Head of caudate nucleus (tissue), 42 donors: Measurements from ENCODE around the gene UTF1.

Source experiments
- DNase-seq, 42 donors: peaks; one replicate each; pipeline versions ENCODE4 v3.0.0 to v3.0.0-alpha.2; 2020 to 2021; ENCODE audit warnings: mixed read lengths in 7 of 42
- intact Hi-C: fragments of 100-400 bp; cut with DNase I; formaldehyde crosslinking; loops from one replicate; pipeline ENCODE4 v1.15.0; 2022

Gene UTF1

DNA sequence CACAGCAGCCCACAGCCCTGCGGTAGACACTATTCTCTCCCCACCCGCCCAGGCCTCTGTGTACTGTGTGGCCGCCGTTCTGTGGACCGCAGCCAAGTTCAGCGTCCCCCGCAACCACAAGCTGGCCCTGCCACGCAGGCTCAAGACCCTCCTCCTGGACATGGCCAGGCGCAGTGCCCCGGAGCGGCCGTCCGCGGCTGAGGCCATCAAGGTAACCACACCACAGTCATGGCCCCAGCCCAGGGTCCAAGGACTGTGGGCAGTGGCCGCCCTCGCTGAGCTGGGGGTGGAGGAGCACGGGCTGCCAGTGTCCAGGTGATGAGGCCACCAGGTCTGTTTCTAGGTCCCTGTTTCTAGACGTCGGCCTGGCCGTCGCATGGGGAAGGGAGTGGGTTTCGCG, 34.4 kb upstream of the UTF1 start:
- intact Hi-C loops, result no loop called here
- no peak for DNase-seq

DNA sequence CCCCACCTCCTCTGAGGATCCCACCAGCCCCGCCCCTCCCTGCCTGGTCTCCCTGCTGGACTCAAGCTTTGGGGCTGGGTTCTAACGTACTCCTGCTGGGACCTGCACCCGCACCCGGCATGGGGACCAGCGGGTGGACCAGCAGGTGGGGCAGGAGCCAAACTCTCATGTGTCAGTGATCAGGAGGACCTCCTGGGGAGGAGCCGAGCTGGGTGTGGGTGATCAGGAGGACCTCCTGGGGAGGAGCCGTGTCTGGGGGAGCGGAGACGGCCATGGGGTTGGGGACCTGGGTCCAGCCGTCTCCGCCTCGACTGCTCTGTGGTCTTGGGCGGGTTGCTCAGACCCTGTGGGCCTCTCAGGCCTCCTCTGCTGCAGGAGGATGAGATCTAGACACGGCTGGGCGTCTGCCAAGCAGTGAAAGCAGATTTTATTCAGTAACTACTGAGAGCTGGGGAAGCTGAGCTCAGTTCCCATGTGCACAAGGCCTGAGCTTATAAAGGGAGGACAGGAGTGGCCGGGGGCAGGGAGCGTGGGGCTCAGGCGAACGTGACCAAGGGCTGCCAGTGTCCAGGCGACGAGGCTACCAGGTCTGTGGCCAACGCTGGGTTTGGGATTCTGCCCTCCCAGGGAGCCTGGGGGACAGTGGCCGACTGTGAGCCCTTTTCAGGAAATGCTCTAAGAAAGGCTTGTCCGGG, 33.6 kb upstream of the UTF1 start:
- intact Hi-C loops, result no loop called here
- no peak for DNase-seq

DNA sequence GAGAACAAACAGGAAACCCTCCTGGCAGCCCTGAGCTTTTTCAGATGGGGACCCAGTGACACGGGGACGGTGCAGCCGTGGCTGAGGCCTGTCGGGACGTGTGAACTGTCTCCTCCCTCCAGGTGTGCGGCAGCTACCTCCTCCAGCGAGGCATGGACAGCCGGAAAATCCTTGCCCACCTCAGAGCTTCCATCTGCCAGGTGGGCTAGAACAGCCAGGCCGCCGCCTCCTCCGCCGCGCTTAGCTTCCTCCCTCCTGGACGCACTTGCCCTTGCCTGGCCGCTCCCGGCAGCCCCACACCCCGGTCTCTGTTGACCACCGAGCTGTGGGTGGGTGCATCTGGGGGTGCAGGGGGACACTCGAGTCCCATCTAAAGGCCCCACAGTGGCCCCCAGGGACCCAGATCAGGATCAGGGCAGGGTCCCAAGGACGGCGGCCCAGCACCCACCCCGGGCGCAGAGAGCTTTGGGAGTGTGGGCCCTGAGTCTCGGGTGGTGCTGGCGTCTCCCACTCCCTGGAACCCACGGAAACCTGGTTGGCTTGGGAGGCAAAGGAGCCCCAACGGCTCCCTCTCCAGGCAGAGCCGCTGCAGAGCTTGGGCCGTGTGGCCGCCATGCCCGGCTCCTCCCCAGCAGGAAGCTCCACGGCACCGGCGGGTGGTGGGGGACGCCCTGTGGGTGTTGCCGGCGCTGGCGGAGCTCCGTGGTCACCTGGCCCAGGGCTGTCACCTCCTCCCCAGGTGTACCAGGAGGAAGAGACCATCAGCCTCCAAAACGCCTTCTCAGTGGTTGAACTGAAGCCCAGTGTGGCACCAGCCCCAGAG, 32.9 kb upstream of the UTF1 start:
- DNase-seq, result no peak
- intact Hi-C loops, result no loop called here

DNA sequence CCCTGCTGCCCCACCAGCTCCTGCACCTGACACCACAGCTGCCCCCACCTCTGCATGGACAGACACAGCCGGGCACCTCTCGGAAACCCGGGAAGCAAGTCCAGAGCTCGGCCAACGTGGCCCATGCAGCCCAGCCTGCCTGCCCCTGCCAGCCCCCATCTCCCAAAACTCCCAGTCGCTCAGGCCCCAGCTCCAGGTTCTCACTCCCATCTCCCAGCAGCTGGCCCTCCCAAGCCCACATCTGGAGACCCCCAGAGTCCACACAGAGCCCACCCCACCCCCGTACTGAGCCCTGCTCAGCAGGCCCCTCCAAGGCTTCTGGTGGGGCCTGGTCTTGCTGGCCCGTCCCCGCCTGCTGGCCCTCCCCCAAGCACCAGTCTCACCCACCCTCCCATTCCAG, 32.2 kb upstream of the UTF1 start:
- DNase-seq, result no peak
- intact Hi-C loops, result no loop called here

DNA sequence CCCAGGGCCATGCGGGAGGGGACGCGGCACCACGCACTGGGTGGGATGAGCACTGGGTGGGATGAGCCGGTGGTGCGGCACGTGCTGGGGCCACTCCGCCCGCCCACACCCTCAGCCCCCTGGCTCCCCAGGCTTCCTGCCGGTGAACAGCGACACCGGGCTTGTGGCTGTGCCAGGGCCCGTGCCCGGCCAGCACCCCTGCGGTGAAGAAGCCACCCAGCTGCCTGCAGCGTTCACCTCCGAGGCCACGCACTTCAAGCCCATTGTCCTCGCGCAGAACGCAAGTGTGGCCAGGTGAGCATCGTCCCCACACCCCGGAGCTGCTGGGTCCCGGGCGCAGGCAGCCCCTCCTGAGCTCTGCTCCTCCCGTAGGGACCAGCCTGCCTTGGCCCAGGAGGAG, 31.8 kb upstream of the UTF1 start:
- intact Hi-C loops, result no loop called here
- DNase-seq, result no peak

DNA sequence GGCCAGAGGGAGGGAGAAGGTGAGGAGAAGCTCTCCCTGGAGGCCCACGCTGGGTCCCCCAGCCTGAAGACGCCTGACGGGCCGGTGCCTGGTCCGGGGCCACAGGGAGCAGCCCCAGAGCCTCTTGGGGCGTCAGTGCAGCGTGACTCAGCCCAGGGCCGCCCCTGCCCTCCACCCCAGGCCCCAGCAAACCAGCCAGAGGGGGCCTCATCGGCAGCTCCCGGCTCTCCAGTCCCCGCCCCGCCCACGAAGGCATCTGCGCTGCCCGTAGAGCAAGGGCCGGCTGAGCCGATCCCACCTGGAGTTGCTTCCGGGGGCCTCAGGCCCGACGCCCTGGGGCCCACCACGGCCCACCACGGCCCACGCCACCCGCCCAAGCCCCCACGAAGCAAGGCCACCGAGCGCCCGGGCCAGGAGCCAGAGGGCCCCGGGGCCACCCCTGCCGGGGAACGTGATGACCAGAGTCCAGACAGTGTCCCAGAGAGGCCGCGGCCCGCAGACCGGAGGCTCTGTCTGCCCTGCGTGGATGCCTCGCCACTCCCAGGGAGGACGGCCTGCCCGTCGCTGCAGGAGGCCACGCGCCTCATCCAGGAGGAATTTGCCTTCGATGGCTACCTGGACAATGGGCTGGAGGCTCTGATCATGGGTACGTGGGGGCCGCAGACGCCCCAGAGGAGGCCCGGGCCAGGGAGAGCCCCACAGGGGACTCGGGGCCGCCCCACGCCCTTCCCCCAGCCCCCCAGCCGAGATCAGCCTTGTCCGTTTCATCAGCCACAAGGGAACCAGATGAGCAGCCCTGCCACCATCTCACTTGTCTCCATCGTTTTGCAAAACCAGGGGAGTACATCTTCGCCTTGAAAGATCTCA, 31.2 kb upstream of the UTF1 start:
- intact Hi-C loops, result no loop called here
- no peak for DNase-seq

DNA sequence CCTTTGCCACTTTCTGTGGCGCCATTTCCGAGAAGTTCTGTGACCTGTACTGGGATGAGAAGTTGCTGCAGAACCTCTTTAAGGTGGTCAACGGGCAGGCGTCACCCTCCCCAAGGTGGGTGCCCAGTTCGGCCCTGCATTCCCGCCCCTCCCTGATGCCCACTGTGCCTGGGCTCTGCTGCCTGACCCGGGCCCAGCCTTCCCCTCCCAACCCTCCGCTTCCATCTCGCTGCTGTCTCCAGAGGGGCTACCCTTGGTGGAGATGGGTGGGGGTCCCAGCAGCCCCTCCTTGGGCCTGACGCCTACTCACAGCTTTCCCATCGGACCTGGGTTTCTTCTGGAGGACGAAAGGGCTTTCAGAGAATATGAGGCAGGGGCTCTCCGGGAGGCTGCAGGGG, 30.5 kb upstream of the UTF1 start:
- intact Hi-C loops, result no loop called here
- DNase-seq, result no peak

DNA sequence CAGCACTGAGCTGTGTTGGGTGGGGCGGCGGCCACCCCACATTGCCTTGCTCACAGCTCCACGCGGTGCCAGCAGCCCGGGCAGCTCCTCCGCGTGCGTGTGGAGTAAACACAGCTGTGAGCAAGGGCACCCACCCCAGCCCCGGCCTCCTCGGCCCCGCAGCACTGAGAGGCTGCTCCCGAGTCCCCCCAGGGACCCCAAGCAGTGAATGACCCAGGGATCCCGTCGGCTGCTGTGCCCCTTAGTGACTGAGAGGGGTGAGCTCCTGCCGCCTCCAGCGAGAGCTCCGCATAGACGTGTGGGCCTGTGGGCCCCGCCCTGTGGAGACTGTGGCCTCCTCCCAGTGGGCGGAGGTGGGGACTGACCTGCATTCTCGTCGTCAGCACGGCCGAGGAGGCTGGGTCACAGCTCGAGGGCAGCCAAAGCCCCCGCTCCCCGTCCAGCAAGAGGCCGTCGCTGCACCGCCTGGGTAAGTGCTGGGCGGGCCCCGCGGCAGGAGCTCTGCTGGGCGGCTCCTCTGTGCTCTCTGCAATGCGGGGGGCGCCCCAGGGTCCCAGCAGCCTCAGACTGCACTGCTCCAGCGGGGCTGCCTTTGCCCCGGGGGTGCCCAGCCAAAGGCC, 29.9 kb upstream of the UTF1 start:
- no peak for DNase-seq
- intact Hi-C loops, result no loop called here

DNA sequence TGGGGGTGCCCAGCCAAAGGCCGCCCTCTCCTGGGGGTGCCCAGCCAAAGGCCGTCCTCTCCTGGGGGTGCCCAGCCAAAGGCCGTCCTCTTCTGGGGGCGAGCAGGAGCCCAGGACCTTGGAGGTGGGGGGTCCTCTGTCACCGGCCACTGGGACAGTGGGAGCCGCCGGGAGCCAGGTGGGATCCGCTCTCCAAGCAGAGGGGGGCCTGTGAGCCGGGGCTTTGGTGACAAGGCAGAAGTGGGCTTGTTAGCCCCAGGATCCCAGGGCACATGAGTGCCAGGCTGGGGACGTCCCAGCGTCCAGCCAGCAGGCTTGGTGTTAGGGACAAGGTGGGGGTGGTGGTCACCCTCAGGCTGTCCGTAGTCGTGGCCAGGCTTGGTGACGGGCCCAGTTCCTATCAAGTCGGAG, 29.4 kb upstream of the UTF1 start:
- DNase-seq, result no peak

DNA sequence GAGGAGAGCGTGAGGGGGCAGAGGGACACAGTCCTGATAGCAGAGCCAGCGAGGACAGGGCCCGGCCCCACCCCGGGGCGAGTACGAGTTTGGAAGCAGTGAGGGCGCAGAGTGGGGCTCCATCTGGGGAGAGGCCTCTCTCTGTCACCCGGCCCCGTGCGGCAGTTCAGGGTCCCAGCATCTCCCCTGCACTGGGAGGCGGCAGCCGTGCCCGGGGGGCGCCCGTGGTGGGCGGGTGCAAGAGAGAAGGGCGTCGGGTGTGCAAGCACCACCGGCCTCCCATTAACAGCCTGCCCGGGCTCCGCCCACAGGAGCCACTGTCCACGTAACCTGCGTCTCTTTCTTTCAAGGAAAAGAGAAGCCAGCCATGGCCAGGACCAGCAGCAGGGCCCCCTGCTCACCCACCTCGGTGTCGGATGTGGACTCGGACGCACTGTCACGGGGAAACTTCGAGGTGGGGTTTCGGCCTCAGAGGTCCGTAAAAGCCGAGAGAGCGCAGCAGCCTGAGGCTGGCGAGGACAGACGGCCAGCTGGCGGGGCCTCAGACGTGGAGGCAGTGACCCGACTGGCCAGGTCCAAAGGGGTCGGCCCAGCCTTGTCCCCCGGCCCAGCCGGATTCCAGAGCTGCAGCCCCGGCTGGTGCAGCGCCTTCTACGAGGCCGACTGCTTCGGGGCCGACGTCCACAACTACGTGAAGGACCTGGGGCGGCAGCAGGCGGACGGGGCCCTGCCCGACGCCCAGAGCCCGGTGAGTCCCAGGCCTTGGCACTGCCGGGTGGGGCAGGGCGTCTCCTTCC, 28.7 kb upstream of the UTF1 start:
- no peak for DNase-seq
- intact Hi-C loops, result no loop called here

More for the DNA sequence above, 29.4 kb upstream of the UTF1 start:
- intact Hi-C loops, result no loop called here

DNA sequence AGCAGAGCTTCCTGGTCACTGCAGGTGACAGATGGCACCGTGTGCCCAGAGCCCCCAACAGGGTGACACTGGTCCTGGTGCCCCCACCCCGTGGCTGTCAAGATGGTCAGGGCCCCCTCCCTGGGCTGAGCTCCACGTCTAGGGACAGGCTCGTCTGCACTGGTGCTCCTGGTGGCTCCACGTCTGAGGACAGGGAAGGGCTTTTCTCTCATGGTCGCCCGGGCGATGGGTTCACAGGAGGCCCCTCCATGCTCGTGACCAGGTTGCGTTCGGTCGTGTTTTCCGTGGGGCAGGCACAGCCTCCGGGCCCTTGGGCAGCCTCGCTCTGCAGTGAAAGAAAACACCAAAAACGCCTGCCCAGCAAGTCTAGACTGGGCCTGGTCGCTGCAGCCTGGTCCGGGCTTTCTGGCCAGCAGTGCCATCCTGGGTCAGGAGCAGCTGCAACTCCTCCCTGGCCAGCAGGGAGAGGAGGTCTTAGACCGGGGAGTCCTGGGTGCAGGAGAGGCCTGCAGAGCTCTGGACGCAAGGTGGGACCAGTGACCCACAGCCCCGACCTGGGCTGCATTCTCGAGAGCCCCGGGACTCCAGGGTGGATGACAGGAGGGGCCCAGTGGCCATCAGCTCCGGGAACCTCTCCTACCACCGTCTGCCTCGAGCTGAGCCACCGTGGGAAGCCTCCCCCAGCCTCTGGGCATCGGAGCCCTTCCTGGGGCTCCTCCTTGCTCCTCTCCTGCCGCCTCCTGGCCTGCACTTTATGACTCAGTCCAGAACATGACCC, 27.9 kb upstream of the UTF1 start:
- DNase-seq, result no peak
- intact Hi-C loops, result no loop called here

DNA sequence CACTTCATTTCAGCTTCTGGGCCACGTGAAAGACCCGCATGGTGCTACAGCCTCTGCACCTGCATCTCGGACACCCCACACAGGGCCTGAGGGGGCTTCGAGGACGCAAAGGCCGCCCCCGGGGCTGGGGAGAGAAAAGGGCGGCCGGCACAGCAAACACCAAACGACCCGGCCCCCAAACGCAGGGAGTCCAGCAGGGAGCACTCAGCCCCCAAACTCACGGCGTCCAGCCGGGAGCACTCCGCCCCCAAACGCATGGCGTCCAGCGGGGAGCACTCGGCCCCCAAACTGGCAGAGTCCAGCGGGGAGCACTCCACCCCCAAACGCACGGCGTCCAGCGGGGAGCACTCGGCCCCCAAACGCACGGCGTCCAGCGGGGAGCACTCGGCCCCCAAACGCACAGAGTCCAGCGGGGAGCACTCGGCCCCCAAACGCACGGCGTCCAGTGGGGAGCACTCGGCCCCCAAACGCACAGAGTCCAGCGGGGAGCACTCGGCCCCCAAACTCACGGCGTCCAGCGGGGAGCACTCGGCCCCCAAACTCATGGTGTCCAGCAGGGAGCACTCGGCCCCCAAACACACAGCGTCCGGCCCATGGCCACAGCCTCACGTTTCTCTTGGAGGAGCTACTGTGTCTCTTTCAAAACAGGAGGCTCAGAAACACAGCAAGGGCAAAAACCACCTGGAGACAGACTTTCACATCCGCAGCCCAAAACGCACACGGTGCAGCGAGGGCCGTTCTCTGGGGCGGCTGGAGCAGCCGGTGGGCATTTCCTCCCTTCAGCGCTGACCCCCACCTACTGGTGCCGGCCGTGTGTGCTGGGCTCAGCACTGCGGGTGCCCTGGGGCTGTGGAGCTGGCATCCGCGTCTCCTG, 27.0 kb upstream of the UTF1 start:
- no peak for DNase-seq
- intact Hi-C loops, result no loop called here

DNA sequence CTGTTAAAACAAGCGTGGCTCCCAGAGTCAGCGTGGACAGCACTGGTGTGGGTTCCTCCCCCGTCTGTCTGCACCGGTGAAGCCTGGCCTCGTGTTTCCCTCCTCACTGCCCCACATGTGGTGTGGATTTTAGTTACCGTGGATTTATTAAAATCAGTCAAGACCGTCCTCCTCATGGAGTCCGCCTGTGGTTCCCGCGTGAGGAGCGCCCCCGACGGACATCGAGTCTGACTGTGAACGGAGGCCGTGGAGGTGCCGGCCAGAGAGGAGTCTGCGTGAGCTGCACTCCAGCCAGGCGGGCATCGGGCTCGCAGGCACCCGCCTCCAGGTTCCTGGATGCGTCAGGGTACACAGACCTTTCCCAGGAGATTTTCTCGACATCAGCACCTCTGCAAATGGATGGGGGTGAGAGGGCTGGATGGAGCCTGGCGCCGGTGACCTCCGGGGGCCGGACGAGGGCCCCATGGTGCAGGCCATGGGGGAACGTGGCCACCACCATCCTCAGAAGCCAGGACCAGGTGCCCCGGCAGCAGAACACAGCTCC, 26.3 kb upstream of the UTF1 start:
- no peak for DNase-seq
- intact Hi-C loops, result no loop called here

DNA sequence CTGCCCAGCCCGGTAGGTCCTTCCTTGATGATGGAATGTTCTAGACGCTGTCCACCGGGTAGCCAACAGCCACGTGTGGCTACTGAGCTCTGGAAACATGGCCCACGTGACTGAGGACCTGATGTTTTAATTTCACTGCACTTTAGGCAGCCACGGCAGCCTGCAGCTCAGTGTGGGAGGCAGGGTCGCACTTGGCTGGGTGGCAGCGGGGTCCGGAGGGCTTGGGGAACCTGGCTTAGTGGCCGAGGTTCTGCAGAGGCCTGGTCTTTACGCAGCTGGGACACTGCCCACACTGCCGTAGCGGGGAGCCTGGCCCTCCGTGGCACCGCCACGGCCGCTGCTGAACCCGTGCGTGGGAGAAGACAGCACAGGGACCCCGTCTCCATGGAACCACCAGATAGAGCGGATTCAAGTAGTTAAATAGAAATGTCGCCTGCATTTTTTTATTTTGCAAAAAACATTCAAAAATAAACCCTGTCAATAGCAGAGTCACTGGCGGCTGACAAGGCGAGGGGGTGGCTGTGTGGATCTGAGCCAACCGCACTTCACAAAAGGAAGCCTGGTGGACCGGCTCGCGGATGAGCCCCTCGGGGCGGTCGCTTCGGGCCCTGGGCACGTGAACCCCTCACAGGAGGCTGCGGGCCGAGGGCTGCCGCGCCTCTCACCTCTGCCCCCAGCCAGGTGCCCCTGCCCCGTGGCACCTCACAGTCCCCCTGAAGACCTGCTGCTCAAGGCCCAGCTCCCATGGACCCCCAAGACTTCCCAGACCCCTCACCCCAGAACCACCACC, 25.6 kb upstream of the UTF1 start:
- intact Hi-C loops, result no loop called here
- DNase-seq, result no peak

DNA sequence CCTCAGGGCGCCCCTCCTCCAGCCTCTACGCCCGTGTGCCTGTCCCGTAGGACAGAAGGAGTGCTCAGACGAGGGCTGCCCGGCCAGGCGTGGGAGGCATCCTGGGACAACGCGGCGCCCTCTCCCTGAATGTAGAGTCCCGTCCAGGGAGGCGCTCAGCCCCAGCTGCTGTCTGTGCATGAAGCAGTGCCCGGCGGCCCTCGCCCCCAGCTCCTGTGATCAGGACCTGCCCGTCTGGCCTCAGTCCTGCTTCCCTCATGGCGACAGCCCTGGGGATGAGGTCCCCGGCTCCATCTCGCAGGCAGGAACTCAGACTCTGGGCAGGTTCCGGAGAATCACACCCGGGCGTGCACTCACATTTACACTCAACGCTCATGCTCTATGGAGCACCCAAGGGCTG, 24.9 kb upstream of the UTF1 start:
- no peak for DNase-seq
- intact Hi-C loops, result no loop called here
